HepG2 (cell line): ENCODE results near the gene TP53TG5. TPM values are rescaled to one million over a fixed set of nuclear protein-coding genes. Genes with fewer than 3 reads are reported as not detected.

Source experiments
- CCDC6 ChIP-seq: sonication (generic); formaldehyde crosslinking; IDR thresholded peaks from 2 replicates; pipeline ENCODE4 v1.8.1; 2022; ENCODE audit warnings: mild to moderate bottlenecking, missing genetic modification reagents, moderate library complexity
- HNRNPUL1 ChIP-seq: fragments of 200-400 bp; formaldehyde crosslinking; IDR thresholded peaks from 2 replicates; pipeline ENCODE4 v1.6.1; 2017; ENCODE audit warnings: low read depth, mild to moderate bottlenecking, low read length, moderate library complexity
- LRRFIP1 ChIP-seq: sonication (generic); formaldehyde crosslinking; conservative IDR thresholded peaks from 2 replicates; pipeline ENCODE4 v1.4.0; 2020; ENCODE audit warnings: missing genetic modification reagents
- MTA3 ChIP-seq: sonication (generic); formaldehyde crosslinking; IDR thresholded peaks from 2 replicates; pipeline ENCODE4 v1.4.0; 2020; ENCODE audit warnings: missing genetic modification reagents
- SYNCRIP ChIP-seq: fragments of 200-400 bp; formaldehyde crosslinking; IDR thresholded peaks from 2 replicates; pipeline ENCODE4 v1.6.1; 2018; ENCODE audit warnings: mild to moderate bottlenecking, low read depth, low read length; ENCODE audit not compliant: insufficient read depth
- WIZ ChIP-seq: sonication (generic); formaldehyde crosslinking; IDR thresholded peaks from 2 replicates; pipeline ENCODE4 v1.5.1; 2020; ENCODE audit warnings: mild to moderate bottlenecking, missing genetic modification reagents
- YY1 ChIP-seq: IDR thresholded peaks from 2 replicates; pipeline ENCODE4 v1.6.1; 2011; ENCODE audit warnings: low read length, low read depth, moderate library complexity, mild to moderate bottlenecking; ENCODE audit not compliant: insufficient read depth, insufficient replicate concordance
- ZNF207 ChIP-seq: fragments of 450-650 bp; IDR thresholded peaks from 2 replicates; pipeline ENCODE4 v1.6.1; 2016; ENCODE audit warnings: antibody characterized with exemption, borderline replicate concordance
- ZNF281 ChIP-seq: sonication (generic); formaldehyde crosslinking; IDR thresholded peaks from 2 replicates; pipeline ENCODE4 v1.4.0; 2020; ENCODE audit warnings: missing genetic modification reagents, borderline replicate concordance
- ZNF460 ChIP-seq: sonication (generic); formaldehyde crosslinking; IDR thresholded peaks from 2 replicates; pipeline ENCODE4 v1.5.1; 2020; ENCODE audit warnings: missing genetic modification reagents, mild to moderate bottlenecking, borderline replicate concordance
- ZNF646 ChIP-seq: sonication (generic); formaldehyde crosslinking; IDR thresholded peaks from 2 replicates; pipeline ENCODE4 v1.9.0; 2021; ENCODE audit warnings: mild to moderate bottlenecking, missing genetic modification reagents
- ZNF772 ChIP-seq: sonication (generic); formaldehyde crosslinking; IDR thresholded peaks from 2 replicates; pipeline ENCODE4 v1.5.0; 2020; ENCODE audit warnings: mild to moderate bottlenecking, missing genetic modification reagents
- polyA plus RNA-seq, 8 experiments: library from polyadenylated mRNA; depleted of rRNA in 3 of 8; stranded (reverse) in 7 of 8; unstranded in 1 of 8; fragments of >200 nt; fragmentation: Illumina TruSeq in 4 of 8; extraction: Trizol in 4 of 8; gene quantifications; 2 replicates each; pipeline versions ENCODE4 v1.2.1 to v1.2.3, GENCODE V29; 2011 to 2016; ENCODE audit warnings: low read depth in 4 of 8, missing spikeins in 1 of 8, mixed read lengths in 1 of 8; ENCODE audit not compliant: insufficient read depth in 1 of 8
- total RNA-seq, 5 experiments: library from RNA; depleted of rRNA; stranded (reverse); fragments of >200 nt; fragmentation: Illumina TruSeq; extraction: Trizol; gene quantifications; 2 replicates each; pipeline ENCODE4 v1.2.3, GENCODE V29; 2016; ENCODE audit warnings: low read depth in 1 of 5

The TP53TG5 gene
- total and polyA plus RNA-seq, 2 of the 13 experiments (the other 11 are each of a cell fraction or from before 2014, with no cell fraction given): 0.11 TPM; not detected in 1

GRCh38 chr20:45359406-45360148 lies 18.5 kb downstream of the TP53TG5 start (continued):
- TF ChIP-seq ZNF646 (CRISPR knock-in tag) (0 out of 2 replicates have a peak, but pooled peaks have one; percentile 5), MTA3 (CRISPR knock-in tag) (no peak), CCDC6 (CRISPR knock-in tag) (no peak), SYNCRIP (no peak), YY1 (no peak), ZNF460 (no peak), ZNF281 (CRISPR knock-in tag) (no peak), LRRFIP1 (CRISPR knock-in tag) (no peak), WIZ (CRISPR knock-in tag) (no peak), ZNF772 (CRISPR knock-in tag) (no peak), HNRNPUL1 (no peak), ZNF207 (no peak)
